Measurements from ENCODE around the gene HSPG2.
A peak's percentile ranks its signal among the peaks of the same experiment; 100 is the strongest.

HSPG2 gene

DNA sequence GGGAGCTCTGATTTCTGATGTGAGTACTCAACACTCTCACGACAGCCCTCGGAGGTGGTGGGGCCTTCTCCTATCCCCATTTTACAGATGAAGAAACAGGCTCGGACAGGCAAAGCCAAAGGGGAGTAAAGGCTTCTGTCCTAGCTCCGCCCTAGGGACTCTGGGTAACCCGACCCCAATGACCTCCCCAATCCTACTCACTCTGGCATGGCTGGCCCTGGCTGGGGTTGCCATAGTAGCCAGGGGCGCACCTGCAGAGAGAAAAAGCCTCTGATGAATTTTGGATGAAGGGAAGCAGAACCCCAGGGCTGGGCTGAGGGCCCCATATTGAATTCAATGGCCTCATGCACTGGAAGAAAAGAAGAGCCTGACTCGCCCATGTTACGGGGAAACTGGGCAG, 63.9 kb downstream of the HSPG2 start:
- Histone ChIP-seq H3K9me3 (ENCODE audit: severe bottlenecking) (no peaks in the 10 kb centered on the region), H3K36me3 (ENCODE audit: low read depth) (peaks cover 32% of the 10 kb centered on the region), H3K27me3 (ENCODE audit: insufficient read depth, poor library complexity, severe bottlenecking) (no peaks in the 10 kb centered on the region), H3K4me3 (ENCODE audit: severe bottlenecking) (no peak overlapping the region), H3K4me1 (ENCODE audit: insufficient read depth, poor library complexity, severe bottlenecking) (peaks cover 26% of the 10 kb centered on the region), H3K27ac (ENCODE audit: poor library complexity, severe bottlenecking) (no peak overlapping the region)
- ATAC-seq (ENCODE audit: low read depth) (no peak), DNase-seq (ENCODE audit: low spot score) (no peak)
- TF ChIP-seq, protein P1, sequence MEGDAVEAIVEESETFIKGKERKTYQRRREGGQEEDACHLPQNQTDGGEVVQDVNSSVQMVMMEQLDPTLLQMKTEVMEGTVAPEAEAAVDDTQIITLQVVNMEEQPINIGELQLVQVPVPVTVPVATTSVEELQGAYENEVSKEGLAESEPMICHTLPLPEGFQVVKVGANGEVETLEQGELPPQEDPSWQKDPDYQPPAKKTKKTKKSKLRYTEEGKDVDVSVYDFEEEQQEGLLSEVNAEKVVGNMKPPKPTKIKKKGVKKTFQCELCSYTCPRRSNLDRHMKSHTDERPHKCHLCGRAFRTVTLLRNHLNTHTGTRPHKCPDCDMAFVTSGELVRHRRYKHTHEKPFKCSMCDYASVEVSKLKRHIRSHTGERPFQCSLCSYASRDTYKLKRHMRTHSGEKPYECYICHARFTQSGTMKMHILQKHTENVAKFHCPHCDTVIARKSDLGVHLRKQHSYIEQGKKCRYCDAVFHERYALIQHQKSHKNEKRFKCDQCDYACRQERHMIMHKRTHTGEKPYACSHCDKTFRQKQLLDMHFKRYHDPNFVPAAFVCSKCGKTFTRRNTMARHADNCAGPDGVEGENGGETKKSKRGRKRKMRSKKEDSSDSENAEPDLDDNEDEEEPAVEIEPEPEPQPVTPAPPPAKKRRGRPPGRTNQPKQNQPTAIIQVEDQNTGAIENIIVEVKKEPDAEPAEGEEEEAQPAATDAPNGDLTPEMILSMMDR (IDR thresholded peaks at IDR 0.05; ENCODE audit: poor library complexity, severe bottlenecking), result no peak

DNA sequence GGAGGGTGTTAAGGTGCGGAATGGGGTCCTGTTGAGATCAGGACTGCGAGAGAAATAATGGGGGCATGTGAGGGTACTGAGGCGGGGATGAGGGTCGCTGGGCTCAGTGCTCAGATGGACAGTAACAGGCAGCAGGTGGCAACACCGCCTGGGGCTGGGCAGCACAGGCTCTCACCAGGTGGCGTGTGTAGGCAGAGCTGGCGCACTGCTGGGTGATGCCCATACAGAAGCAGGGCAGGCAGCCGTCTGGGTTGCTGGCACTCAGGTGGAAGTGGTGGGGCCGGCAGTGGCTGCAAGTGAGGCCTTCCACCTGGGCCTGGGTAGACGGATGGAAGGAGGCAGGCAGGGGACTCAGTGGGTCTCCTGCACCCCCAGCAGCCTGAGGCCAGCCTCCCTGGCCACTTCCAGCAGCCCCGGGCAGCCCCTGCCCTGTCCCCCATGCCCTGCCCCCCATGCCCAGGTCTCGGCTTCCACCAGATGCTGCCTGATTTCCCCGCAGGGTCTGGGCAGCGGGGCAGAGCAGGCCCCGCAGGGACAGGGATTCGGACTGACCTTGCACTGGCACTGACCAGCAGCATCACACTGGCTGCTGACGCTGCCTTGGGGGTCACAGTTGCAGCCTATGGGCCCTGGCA, 64.5 kb downstream of the HSPG2 start:
- no peaks in the 10 kb centered on the region for H3K9me3 ChIP-seq (ENCODE audit: severe bottlenecking)
- DNase-seq (ENCODE audit: low spot score) (no peak), ATAC-seq (ENCODE audit: low read depth) (no peak)
- no peak overlapping the region for H3K4me3 ChIP-seq (ENCODE audit: severe bottlenecking)
- peaks cover 33% of the 10 kb centered on the region for H3K36me3 ChIP-seq (ENCODE audit: low read depth)
- H3K4me1 ChIP-seq (ENCODE audit: insufficient read depth, poor library complexity, severe bottlenecking), result peaks cover 26% of the 10 kb centered on the region
- TF ChIP-seq, protein P1 (IDR thresholded peaks at IDR 0.05; ENCODE audit: poor library complexity, severe bottlenecking), result no peak
- H3K27me3 ChIP-seq (ENCODE audit: insufficient read depth, poor library complexity, severe bottlenecking), result no peaks in the 10 kb centered on the region
- peak overlapping the region; percentile 21 for H3K27ac ChIP-seq (ENCODE audit: poor library complexity, severe bottlenecking)

DNA sequence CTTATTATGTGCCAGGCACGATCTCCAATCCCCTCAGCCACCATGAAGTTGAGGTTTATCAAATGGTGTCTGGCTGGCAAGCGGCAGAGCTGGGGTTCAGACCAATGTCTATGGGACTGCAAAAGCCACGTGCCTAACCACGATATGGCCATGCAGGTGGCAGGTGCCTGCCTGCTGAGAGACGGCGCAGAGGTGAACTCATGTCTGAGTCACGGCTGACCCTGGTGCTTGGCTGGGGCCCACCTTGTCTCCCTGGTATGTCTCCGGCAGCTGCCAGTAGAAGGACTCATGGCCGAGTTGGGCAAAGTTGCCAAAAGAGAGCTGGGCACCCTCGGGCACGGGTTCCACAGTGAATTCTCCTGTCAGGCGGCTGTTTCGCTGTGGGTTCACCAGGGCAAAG, 65.2 kb downstream of the HSPG2 start:
- H3K4me1 ChIP-seq (ENCODE audit: insufficient read depth, poor library complexity, severe bottlenecking), result peaks cover 26% of the 10 kb centered on the region
- peak overlapping the region; percentile 21 for H3K27ac ChIP-seq (ENCODE audit: poor library complexity, severe bottlenecking)
- ATAC-seq (ENCODE audit: low read depth) (peak; percentile 71), DNase-seq (ENCODE audit: low spot score) (peak; percentile 86)
- no peak overlapping the region for H3K4me3 ChIP-seq (ENCODE audit: severe bottlenecking)
- TF ChIP-seq, protein P1 (IDR thresholded peaks at IDR 0.05; ENCODE audit: poor library complexity, severe bottlenecking), result no peak
- H3K27me3 ChIP-seq (ENCODE audit: insufficient read depth, poor library complexity, severe bottlenecking), result no peaks in the 10 kb centered on the region
- no peaks in the 10 kb centered on the region for H3K9me3 ChIP-seq (ENCODE audit: severe bottlenecking)
- peaks cover 33% of the 10 kb centered on the region for H3K36me3 ChIP-seq (ENCODE audit: low read depth)

DNA sequence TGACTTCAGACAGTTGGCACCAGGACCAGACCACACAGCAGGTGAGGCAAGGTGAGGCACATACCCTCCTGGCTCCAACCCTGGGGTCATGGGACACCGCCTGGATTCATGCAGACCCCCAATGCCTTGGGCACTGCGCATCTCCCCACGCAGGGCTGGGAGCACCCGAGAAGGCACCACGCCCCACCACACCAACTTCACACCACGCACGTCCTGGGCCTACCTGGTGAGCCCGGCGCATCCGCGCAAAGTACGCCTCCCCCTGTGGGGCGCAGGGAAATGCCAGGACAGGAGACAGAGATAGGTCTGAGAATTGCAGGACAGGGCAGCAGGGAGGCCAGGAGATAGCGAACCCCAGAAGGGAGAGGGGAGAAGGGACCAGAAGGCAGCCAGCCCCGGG, 66.5 kb downstream of the HSPG2 start:
- H3K27ac ChIP-seq (ENCODE audit: poor library complexity, severe bottlenecking), result peak overlapping the region; percentile 43
- no peaks in the 10 kb centered on the region for H3K27me3 ChIP-seq (ENCODE audit: insufficient read depth, poor library complexity, severe bottlenecking)
- DNase-seq (ENCODE audit: low spot score) (no peak), ATAC-seq (ENCODE audit: low read depth) (no peak)
- TF ChIP-seq, protein P1 (IDR thresholded peaks at IDR 0.05; ENCODE audit: poor library complexity, severe bottlenecking), result no peak
- H3K4me3 ChIP-seq (ENCODE audit: severe bottlenecking), result no peak overlapping the region
- H3K36me3 ChIP-seq (ENCODE audit: low read depth), result peaks cover 33% of the 10 kb centered on the region
- peaks cover 26% of the 10 kb centered on the region for H3K4me1 ChIP-seq (ENCODE audit: insufficient read depth, poor library complexity, severe bottlenecking)
- H3K9me3 ChIP-seq (ENCODE audit: severe bottlenecking), result no peaks in the 10 kb centered on the region

DNA sequence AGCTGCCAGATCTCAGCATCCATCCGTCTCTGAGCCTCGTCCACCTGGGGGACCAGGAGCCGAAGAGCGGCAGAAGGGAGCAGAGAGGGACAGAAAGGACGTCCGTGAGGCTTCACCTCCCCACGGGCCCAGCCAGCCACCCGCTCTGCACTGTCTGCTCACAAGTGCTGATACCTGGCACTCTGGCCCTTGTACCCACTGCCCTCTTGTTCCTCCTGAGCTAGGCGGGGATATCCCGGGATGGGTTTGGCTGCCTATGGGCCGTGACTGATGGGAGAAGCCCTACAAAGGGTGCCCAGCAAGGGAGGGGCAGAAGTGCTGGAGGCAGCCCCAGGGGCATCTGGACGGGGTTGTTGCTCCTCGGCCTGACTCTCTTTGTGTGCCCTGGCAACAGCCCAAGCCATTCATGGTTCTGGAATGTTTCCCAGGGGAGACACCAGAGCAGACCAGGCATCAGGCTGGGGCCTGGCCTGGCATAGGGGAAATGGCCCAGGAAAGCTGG, 67.4 kb downstream of the HSPG2 start:
- TF ChIP-seq, protein P1 (IDR thresholded peaks at IDR 0.05; ENCODE audit: poor library complexity, severe bottlenecking), result no peak
- H3K4me1 ChIP-seq (ENCODE audit: insufficient read depth, poor library complexity, severe bottlenecking), result peaks cover 26% of the 10 kb centered on the region
- peak; percentile 90 for ATAC-seq (ENCODE audit: low read depth)
- peaks cover 33% of the 10 kb centered on the region for H3K36me3 ChIP-seq (ENCODE audit: low read depth)
- no peaks in the 10 kb centered on the region for H3K9me3 ChIP-seq (ENCODE audit: severe bottlenecking)
- peak; percentile 96 for DNase-seq (ENCODE audit: low spot score)
- H3K27ac ChIP-seq (ENCODE audit: poor library complexity, severe bottlenecking), result peak overlapping the region; percentile 43
- H3K27me3 ChIP-seq (ENCODE audit: insufficient read depth, poor library complexity, severe bottlenecking), result no peaks in the 10 kb centered on the region
- no peak overlapping the region for H3K4me3 ChIP-seq (ENCODE audit: severe bottlenecking)
